GM18951 (cell line): ENCODE data around the gene TNNI2.
"Not testable (repeated sequence)": the region's sequence is repeated elsewhere in the genome, so short reads cannot be mapped to it uniquely, and the experiment has no call there.

Source experiments
- POLR2A ChIP-seq: IDR thresholded peaks from 4 replicates; pipeline ENCODE4 v1.6.1; 2011; ENCODE audit warnings: mild to moderate bottlenecking; ENCODE audit not compliant: insufficient read length, insufficient read depth; ENCODE audit errors: extremely low read depth
- in situ Hi-C: fragments of 300-500 bp; cut with MboI; formaldehyde crosslinking; loops from one replicate; pipeline ENCODE4 v1.12.0; 2022; ENCODE audit warnings: low sequenced_read_pairs, mixed read lengths, inconsistent platforms; ENCODE audit not compliant: unreplicated experiment

The TNNI2 gene

GRCh38 chr11:1882265-1883238 lies 43.8 kb downstream of the TNNI2 start:
- no peak for TF ChIP-seq POLR2A
- in situ Hi-C loops, result no loop called here

GRCh38 chr11:1883346-1884302 lies 44.8 kb downstream of the TNNI2 start:
- in situ Hi-C loops, result no loop called here
- no peak for TF ChIP-seq POLR2A

- in situ Hi-C loops, result no loop called here
- no peak for TF ChIP-seq POLR2A
Observed at GRCh38 chr11:1884303-1884700, 45.5 kb downstream of the TNNI2 start.

- in situ Hi-C loops, result not testable (repeated sequence)
Observed at GRCh38 chr11:1886551-1886950, 47.8 kb downstream of the TNNI2 start.

GRCh38 chr11:1887451-1888346 lies 48.9 kb downstream of the TNNI2 start:
- in situ Hi-C loops, result no loop called here
- no peak for TF ChIP-seq POLR2A

GRCh38 chr11:1888347-1888753 lies 49.6 kb downstream of the TNNI2 start:
- no peak for TF ChIP-seq POLR2A
- in situ Hi-C loops, result no loop called here

DNA sequence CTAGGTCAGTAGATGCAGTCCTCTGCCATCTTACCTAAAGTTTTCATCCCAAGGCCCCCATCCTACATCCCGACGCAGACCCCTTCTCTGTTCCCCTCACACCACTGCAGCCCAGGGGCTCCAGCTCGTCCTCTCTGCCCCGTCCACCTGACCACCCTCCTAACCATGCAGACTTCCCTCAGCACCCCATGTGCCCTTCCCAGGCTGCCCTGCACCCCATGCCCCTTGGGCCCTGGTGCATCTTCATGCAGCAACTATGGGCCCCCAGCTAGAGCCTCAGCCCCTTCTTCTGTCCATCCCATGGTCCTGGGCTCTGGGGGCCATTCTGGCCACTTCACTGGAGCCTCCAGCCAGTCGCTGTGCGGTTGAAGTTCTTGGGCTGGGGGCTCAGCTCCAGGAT lies 50.0 kb downstream of the TNNI2 start:
- in situ Hi-C loops, result no loop called here
- TF ChIP-seq POLR2A, result no peak

GRCh38 chr11:1889224-1889930 lies 50.6 kb downstream of the TNNI2 start:
- TF ChIP-seq POLR2A, result no peak
- in situ Hi-C loops, result no loop called here

- no peak for TF ChIP-seq POLR2A
- in situ Hi-C loops, result no loop called here
Observed at GRCh38 chr11:1889941-1890855, 51.4 kb downstream of the TNNI2 start.
